ENCODE data around the gene CAVIN3. TPM values are rescaled to one million over a fixed set of nuclear protein-coding genes. Genes with fewer than 3 reads are reported as not detected.

CAVIN3 gene
- total and polyA plus RNA-seq, 12 donors, result 8.4 to 126 (median 49.6) TPM

DNA sequence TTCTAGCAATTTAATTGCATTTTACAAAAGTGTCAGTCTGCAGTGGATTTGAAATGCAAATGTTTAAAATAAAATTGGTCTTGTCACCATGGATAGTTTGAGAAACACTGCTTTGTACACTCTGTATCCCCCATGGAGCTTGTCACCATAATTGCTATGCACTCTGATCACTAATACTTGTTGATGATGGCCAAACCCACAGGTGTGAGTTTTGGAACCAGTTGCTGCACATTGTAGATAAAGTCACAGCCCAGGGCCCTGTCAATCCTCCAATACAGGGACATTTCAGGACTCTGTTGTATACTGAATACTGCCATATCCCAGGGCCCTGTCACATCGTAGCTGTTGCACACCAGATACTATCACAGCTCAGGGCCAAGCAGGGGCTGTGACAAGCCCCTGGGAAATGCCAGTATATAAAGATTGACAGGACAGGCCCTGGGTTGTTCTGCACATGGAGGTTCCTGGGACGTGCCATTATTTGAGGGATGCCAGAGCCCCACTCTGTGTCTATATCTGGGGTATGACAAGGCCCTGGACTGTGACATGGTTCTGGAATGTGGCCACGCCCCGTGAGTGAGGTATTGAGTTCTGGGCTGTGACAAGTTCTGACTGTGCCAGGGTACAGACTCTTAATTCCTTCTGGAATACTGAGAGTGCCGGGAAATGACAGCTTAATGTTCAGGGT, 42.0 kb upstream of the CAVIN3 start:
- TF ChIP-seq POLR2A (IDR thresholded peaks at IDR 0.05), result no peak
- TF ChIP-seq CTCF (IDR thresholded peaks at IDR 0.05), result no peak
- no peaks in the 10 kb centered on the region for H3K9me3 ChIP-seq (replicated peaks in 1 of 3)
- H3K4me1 ChIP-seq (replicated peaks in 1 of 2), result no peaks in the 10 kb centered on the region
- H3K27me3 ChIP-seq, result no peaks in the 10 kb centered on the region
- WGBS, 4 donors, result 61 to 74% (median 64%) methylated on average over 4 to 5 of the region's 5 CpGs
- H3K4me3 ChIP-seq, result no peak overlapping the region
- H3K36me3 ChIP-seq (replicated peaks in 1 of 2), result no peaks in the 10 kb centered on the region
- DNase-seq, result no peak
- no peak overlapping the region for H3K27ac ChIP-seq
- intact Hi-C loops (cut with DNase I), result no loop called here

- H3K36me3 ChIP-seq (replicated peaks in 1 of 2), result no peaks in the 10 kb centered on the region
- intact Hi-C loops (cut with DNase I), result no loop called here
- H3K27me3 ChIP-seq, result no peaks in the 10 kb centered on the region
- 27 to 32% (median 31%) methylated on average over 3 of the region's 3 CpGs for WGBS, 4 donors
- no peak overlapping the region for H3K27ac ChIP-seq
- no peaks in the 10 kb centered on the region for H3K9me3 ChIP-seq (replicated peaks in 1 of 3)
- H3K4me3 ChIP-seq, result no peak overlapping the region
- H3K4me1 ChIP-seq (replicated peaks in 1 of 2), result peaks cover 0 to 9% of the 10 kb centered on the region in 2 donors
- DNase-seq, result peak in 1 of 7 donors; percentile 18
- TF ChIP-seq CTCF (IDR thresholded peaks at IDR 0.05), result no peak
- TF ChIP-seq POLR2A (IDR thresholded peaks at IDR 0.05), result no peak
Observed at GRCh38 chr11:6360183-6360582, 39.9 kb upstream of the CAVIN3 start.

GRCh38 chr11:6357222-6357621, 36.9 kb upstream of the CAVIN3 start:
- no peak for TF ChIP-seq POLR2A (IDR thresholded peaks at IDR 0.05)
- TF ChIP-seq CTCF (IDR thresholded peaks at IDR 0.05), result no peak
- Histone ChIP-seq H3K27me3 (no peaks in the 10 kb centered on the region), H3K4me1 (replicated peaks in 1 of 2) (peaks cover 0 to 9% of the 10 kb centered on the region in 2 donors), H3K9me3 (replicated peaks in 1 of 3) (no peaks in the 10 kb centered on the region), H3K36me3 (replicated peaks in 1 of 2) (no peaks in the 10 kb centered on the region), H3K4me3 (no peak overlapping the region), H3K27ac (peak overlapping the region in 1 of 5 donors; percentile 29)
- WGBS, 4 donors, result 26 to 47% (median 40%) methylated on average over 9 of the region's 9 CpGs
- intact Hi-C loops (cut with DNase I), result loop anchor here in 1 of 2 donors (10.0 kb wide), 1 partner anchor 332 kb away; no protein-coding TSS in a partner anchor
- DNase-seq, result peak in 6 of 7 donors; percentile 39 to 79 (median 56)

GRCh38 chr11:6356503-6357055, 36.3 kb upstream of the CAVIN3 start:
- H3K4me1 ChIP-seq (replicated peaks in 1 of 2), result peaks cover 0 to 9% of the 10 kb centered on the region in 2 donors
- intact Hi-C loops (cut with DNase I), result loop anchor here in 1 of 2 donors (10.0 kb wide), 1 partner anchor 332 kb away; no protein-coding TSS in a partner anchor
- H3K9me3 ChIP-seq (replicated peaks in 1 of 3), result no peaks in the 10 kb centered on the region
- peak overlapping the region in 1 of 5 donors; percentile 29 for H3K27ac ChIP-seq
- no peak for DNase-seq
- TF ChIP-seq CTCF (IDR thresholded peaks at IDR 0.05), result no peak
- TF ChIP-seq POLR2A (IDR thresholded peaks at IDR 0.05), result no peak
- H3K36me3 ChIP-seq (replicated peaks in 1 of 2), result no peaks in the 10 kb centered on the region
- WGBS, 4 donors, result 53 to 72% (median 62%) methylated on average over 4 of the region's 4 CpGs
- H3K4me3 ChIP-seq, result no peak overlapping the region
- H3K27me3 ChIP-seq, result no peaks in the 10 kb centered on the region
